Activated gamma-delta T cell (primary cell): ENCODE results near the gene AK1.
"Not testable (repeated sequence)": the region's sequence is repeated elsewhere in the genome, so short reads cannot be mapped to it uniquely, and the experiment has no call there.

Experiments used
- DNase-seq: peaks from one replicate; lab custom pipeline; 2025; lab: John Stamatoyannopoulos, UW

Gene AK1

GRCh38 chr9:127848756-127849504 lies 28.5 kb downstream of the AK1 start:
- no peak for DNase-seq

- no peak for DNase-seq
Measured at GRCh38 chr9:127847833-127848755, 29.4 kb downstream of the AK1 start.

- no peak for DNase-seq
Measured at GRCh38 chr9:127847178-127847510, 30.3 kb downstream of the AK1 start.

GRCh38 chr9:127846443-127847177 lies 30.9 kb downstream of the AK1 start:
- DNase-seq, result no peak

- not testable (repeated sequence) for DNase-seq
Measured at GRCh38 chr9:127845619-127846018, 31.9 kb downstream of the AK1 start.

GRCh38 chr9:127844821-127845359 lies 32.6 kb downstream of the AK1 start:
- no peak for DNase-seq

- DNase-seq, result no peak
Measured at GRCh38 chr9:127841087-127841835, 36.2 kb downstream of the AK1 start.

GRCh38 chr9:127838375-127839078 lies 38.9 kb downstream of the AK1 start:
- no peak for DNase-seq

- DNase-seq, result no peak
Measured at GRCh38 chr9:127837346-127837745, 40.1 kb downstream of the AK1 start.

- not testable (repeated sequence) for DNase-seq
Measured at GRCh38 chr9:127836561-127836960, 40.9 kb downstream of the AK1 start.

GRCh38 chr9:127835991-127836516 lies 41.4 kb downstream of the AK1 start:
- no peak for DNase-seq

GRCh38 chr9:127833555-127833954 lies 43.9 kb downstream of the AK1 start:
- no peak for DNase-seq

- DNase-seq, result no peak
Measured at GRCh38 chr9:127832248-127832647, 45.2 kb downstream of the AK1 start.

GRCh38 chr9:127829205-127829906 lies 48.1 kb downstream of the AK1 start:
- no peak for DNase-seq

GRCh38 chr9:127828262-127829031 lies 49.0 kb downstream of the AK1 start:
- no peak for DNase-seq

- DNase-seq, result no peak
Measured at GRCh38 chr9:127826253-127826913, 51.1 kb downstream of the AK1 start.

GRCh38 chr9:127825319-127826051 lies 52.0 kb downstream of the AK1 start:
- DNase-seq, result no peak

- no peak for DNase-seq
Measured at GRCh38 chr9:127822108-127822507, 55.4 kb downstream of the AK1 start.
